HepG2 (cell line): Measurements from ENCODE around the gene DLG5. TPM values are rescaled to one million over a fixed set of nuclear protein-coding genes. Genes with fewer than 3 reads are reported as not detected.

Source experiments
- ATAC-seq: fragments of 200-7000 bp; cut with Tn5 transposase; 3 replicates; pipeline ENCODE4 v1.9.1; 2020; ENCODE audit warnings: mild to moderate bottlenecking, moderate library complexity
- BruUV-seq: library from RNA; stranded (reverse); fragments of 400-500 nt; replicated peaks from 2 replicates; lab custom pipeline; 2021; lab: Mats Ljungman, UMichigan
- CTCF ChIA-PET: fragments of 300-600 bp; formaldehyde crosslinking; extraction: SDS; loops from one replicate; lab custom pipeline; 2021; ENCODE audit warnings: low total read pairs, inconsistent platforms, low intra/inter-chr PET ratio; lab: Yijun Ruan, JAX
- POLR2A ChIA-PET: fragments of 350-600 bp; sonication (Branson Sonifier 250); formaldehyde crosslinking; loops from one replicate; lab custom pipeline; 2020; ENCODE audit warnings: antibody characterized with exemption, inconsistent platforms; lab: Yijun Ruan, JAX
- DNase-seq: peaks from one replicate; pipeline ENCODE4 v3.0.0-alpha.2; 2015; ENCODE audit warnings: low spot score
- FAIRE-seq: peaks from 3 replicates; lab custom pipeline; 2011; peaks lifted over from hg19 to GRCh38; lab: Jason Lieb, UNC
- H2AFZ ChIP-seq: one replicate; pipeline ENCODE4 v1.6.1; 2011; ENCODE audit warnings: low read length, inconsistent platforms
- H3K27ac ChIP-seq: fragments of 300-600 bp; 3 replicates; pipeline ENCODE4 v1.8.0; 2011; ENCODE audit warnings: mixed run types, mild to moderate bottlenecking, mixed read lengths, low read length, inconsistent platforms; ENCODE audit not compliant: insufficient read depth; ENCODE audit errors: extremely low read length
- H3K27me3 ChIP-seq, 2 experiments: fragments of 200-600 bp in 1 of 2; 2 replicates in 1 of 2; 3 replicates in 1 of 2; pipeline versions ENCODE4 v1.6.0 to v1.8.0; 2011; ENCODE audit warnings: low read length in 2 of 2, mild to moderate bottlenecking in 2 of 2, moderate library complexity in 2 of 2, inconsistent platforms in 1 of 2; ENCODE audit not compliant: insufficient read depth in 2 of 2, control insufficient read depth in 1 of 2
- H3K36me3 ChIP-seq, 2 experiments: fragments of 200-600 bp in 1 of 2; replicated peaks in 1 of 2; 2 replicates in 1 of 2; 3 replicates in 1 of 2; pipeline versions ENCODE4 v1.5.1 to v1.8.0; 2011; ENCODE audit warnings: low read length in 2 of 2, inconsistent platforms in 1 of 2; ENCODE audit not compliant: insufficient read depth in 2 of 2, control insufficient read depth in 1 of 2
- H3K4me1 ChIP-seq: 2 replicates; pipeline ENCODE4 v1.5.1; 2012; ENCODE audit warnings: low read length, inconsistent platforms; ENCODE audit not compliant: insufficient read depth
- H3K4me2 ChIP-seq: 2 replicates; pipeline ENCODE4 v1.6.0; 2011; ENCODE audit warnings: low read depth, low read length, inconsistent platforms
- H3K4me3 ChIP-seq, 3 experiments: fragments of 200-600 bp in 1 of 3; sonication (generic), shearing (Covaris generic) in 1 of 3; replicated peaks in 1 of 3; 2 replicates each; pipeline ENCODE4 v1.5.1; 2011 to 2016; ENCODE audit warnings: low read length in 3 of 3, inconsistent platforms in 2 of 3, low read depth in 2 of 3, mild to moderate bottlenecking in 2 of 3, control low read depth in 1 of 3, mixed read lengths in 1 of 3; ENCODE audit not compliant: insufficient read depth in 1 of 3
- H3K79me2 ChIP-seq: one replicate; pipeline ENCODE4 v1.6.1; 2011; ENCODE audit warnings: low read length, inconsistent platforms; ENCODE audit not compliant: insufficient read depth
- H3K9ac ChIP-seq: 2 replicates; pipeline ENCODE4 v1.6.0; 2011; ENCODE audit warnings: mild to moderate bottlenecking, low read depth, low read length, inconsistent platforms; ENCODE audit not compliant: insufficient read depth
- H3K9me3 ChIP-seq: 2 replicates; pipeline ENCODE4 v1.5.1; 2012; ENCODE audit warnings: mild to moderate bottlenecking, low read length
- H4K20me1 ChIP-seq: 2 replicates; pipeline ENCODE4 v1.6.0; 2011; ENCODE audit warnings: inconsistent platforms, mild to moderate bottlenecking, low read length, moderate library complexity; ENCODE audit not compliant: insufficient read depth
- HES4 ChIP-seq: sonication (generic); formaldehyde crosslinking; IDR thresholded peaks from 2 replicates; pipeline ENCODE4 v1.9.0; 2021; ENCODE audit warnings: mild to moderate bottlenecking, missing genetic modification reagents, borderline replicate concordance
- PPARG ChIP-seq: conservative IDR thresholded peaks from 2 replicates; pipeline ENCODE4 v1.6.1; 2016; ENCODE audit warnings: missing biosample characterization, missing genetic modification reagents
- ZFX ChIP-seq: sonication (generic); formaldehyde crosslinking; IDR thresholded peaks from 2 replicates; pipeline ENCODE4 v1.4.0; 2020; ENCODE audit warnings: mild to moderate bottlenecking, low read depth, missing genetic modification reagents, moderate library complexity
- ZNF12 ChIP-seq: sonication (generic); formaldehyde crosslinking; IDR thresholded peaks from 2 replicates; pipeline ENCODE4 v1.5.0; 2020; ENCODE audit warnings: missing genetic modification reagents
- ZNF256 ChIP-seq: sonication (generic); formaldehyde crosslinking; conservative IDR thresholded peaks from 2 replicates; pipeline ENCODE4 v1.4.0; 2020; ENCODE audit warnings: missing genetic modification reagents
- WGBS: methylation state at CpG from one replicate; pipeline ENCODE4 v1.1.6; 2017; ENCODE audit warnings: low lambda C conversion rate; 5-methylcytosine and 5-hydroxymethylcytosine counted together
- in situ Hi-C: cut with HindIII; loops from 2 replicates; pipeline ENCODE4 v1.10.0; 2017; ENCODE audit warnings: low pct_unique_long_range_greater_than_20kb; ENCODE audit not compliant: extremely low pct_ligation_motif_present
- intact Hi-C: fragments of 100-400 bp; cut with micrococcal nuclease; formaldehyde crosslinking; loops from one replicate; pipeline ENCODE4 v1.10.0; 2022; ENCODE audit not compliant: unreplicated experiment
- polyA plus RNA-seq, 8 experiments: library from polyadenylated mRNA; depleted of rRNA in 3 of 8; stranded (reverse) in 7 of 8; unstranded in 1 of 8; fragments of >200 nt; fragmentation: Illumina TruSeq in 4 of 8; extraction: Trizol in 4 of 8; gene quantifications; 2 replicates each; pipeline versions ENCODE4 v1.2.1 to v1.2.3, GENCODE V29; 2011 to 2016; ENCODE audit warnings: low read depth in 4 of 8, missing spikeins in 1 of 8, mixed read lengths in 1 of 8; ENCODE audit not compliant: insufficient read depth in 1 of 8
- total RNA-seq, 5 experiments: library from RNA; depleted of rRNA; stranded (reverse); fragments of >200 nt; fragmentation: Illumina TruSeq; extraction: Trizol; gene quantifications; 2 replicates each; pipeline ENCODE4 v1.2.3, GENCODE V29; 2016; ENCODE audit warnings: low read depth in 1 of 5
- TF ChIP-seq, protein P1 (sequence below): sonication (generic); formaldehyde crosslinking; IDR thresholded peaks from 2 replicates; pipeline ENCODE4 v1.4.0; 2020; ENCODE audit warnings: missing genetic modification reagents, borderline replicate concordance
- TF ChIP-seq, protein P2 (sequence below): sonication (generic); formaldehyde crosslinking; IDR thresholded peaks from 2 replicates; pipeline ENCODE4 v1.8.0; 2022; ENCODE audit warnings: mild to moderate bottlenecking, missing genetic modification reagents

DLG5 gene
- total and polyA plus RNA-seq, 2 of the 13 experiments (the other 11 are each of a cell fraction or from before 2014, with no cell fraction given), result 15.5 to 18.2 TPM

DNA sequence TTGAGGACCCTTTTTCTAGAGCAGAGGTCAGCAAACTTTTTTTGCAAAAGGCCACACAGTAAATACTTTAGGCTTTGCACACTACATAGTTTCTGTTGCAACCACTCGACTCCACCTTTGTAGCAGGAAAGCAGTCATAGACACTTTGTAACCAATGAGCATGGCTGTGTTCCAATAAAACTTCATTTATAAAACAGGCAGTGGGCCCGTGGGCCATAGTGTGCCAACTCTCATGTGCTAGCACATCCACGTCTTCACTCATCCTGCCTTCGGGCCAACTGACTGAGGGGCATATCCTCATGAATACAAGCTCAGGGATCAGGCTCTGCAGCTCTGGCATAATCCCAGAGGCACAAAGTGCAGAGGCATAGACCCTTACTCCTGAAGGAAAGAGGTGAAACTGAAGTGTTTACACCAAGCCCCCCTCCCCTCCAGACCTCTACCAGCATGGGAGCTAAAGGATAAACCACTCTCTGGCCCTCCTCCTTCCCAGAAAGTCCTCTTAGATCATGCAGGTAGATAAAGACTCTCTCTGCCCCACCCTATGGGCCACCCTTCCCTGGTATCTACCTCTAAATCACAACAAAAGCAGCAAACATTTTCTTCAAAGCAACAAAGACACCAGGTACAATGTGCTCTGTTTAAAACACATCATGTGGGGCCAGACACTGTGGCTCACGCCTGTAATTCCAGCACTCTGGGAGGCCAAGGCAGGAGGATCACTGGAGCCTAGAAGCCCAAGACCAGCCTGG is 71.0 kb downstream of the DLG5 start:
- intact Hi-C loops (no loop called here), in situ Hi-C loops (no loop called here)
- TF ChIP-seq PPARG (CRISPR knock-in tag) (0 out of 2 replicates have a peak, but pooled peaks have one; percentile 19), ZNF256 (CRISPR knock-in tag) (no peak)
- Histone ChIP-seq H2AFZ (no peak overlapping the region), H3K27me3 (no peaks in the 10 kb centered on the region), H3K9me3 (no peaks in the 10 kb centered on the region), H3K4me1 (peaks cover 59% of the 10 kb centered on the region), H3K9ac (no peak overlapping the region), H3K27ac (peak overlapping the region; percentile 30), H4K20me1 (no peaks in the 10 kb centered on the region), H3K4me2 (no peak overlapping the region), H3K4me3 (no peak overlapping the region), H3K36me3 (peaks cover 22 to 46% of the 10 kb centered on the region in 2 experiments), H3K79me2 (no peaks in the 10 kb centered on the region)
- ChIA-PET CTCF (no interaction called here), POLR2A (interaction anchor here (0.9 to 1.3 kb wide), 2 partner anchors 34 to 56 kb away, joined by 3 read pairs; no protein-coding TSS in a partner anchor)
- ATAC-seq (no peak), DNase-seq (no peak), FAIRE-seq (no peak)
- 89% methylated on average over 5 of the region's 5 CpGs for WGBS
- no TSS peak for BruUV-seq

DNA sequence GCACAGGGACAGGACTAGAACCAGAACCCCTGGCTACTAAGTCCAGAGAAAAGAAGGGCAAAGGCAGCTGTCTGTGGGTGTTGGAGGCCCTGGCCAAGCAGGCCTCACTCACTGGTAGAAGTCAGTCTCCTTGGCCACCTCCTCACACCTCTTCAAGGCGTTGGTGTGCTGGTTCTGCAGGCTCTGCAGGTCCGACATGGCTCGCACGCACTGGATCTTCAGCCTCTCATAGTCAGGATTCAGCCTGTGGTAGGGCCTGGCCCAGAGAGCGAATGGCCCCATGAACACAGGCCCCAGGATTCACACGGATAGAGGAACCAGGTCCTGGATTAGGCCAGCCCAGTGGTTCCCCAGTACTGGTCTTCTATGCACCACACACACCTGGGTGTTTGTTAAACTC is 72.4 kb downstream of the DLG5 start:
- H3K4me3 ChIP-seq, result no peak overlapping the region
- intact Hi-C loops (no loop called here), in situ Hi-C loops (no loop called here)
- DNase-seq, result no peak
- no peak overlapping the region for H2AFZ ChIP-seq
- H3K4me2 ChIP-seq, result no peak overlapping the region
- BruUV-seq, result no TSS peak
- H3K27me3 ChIP-seq, result no peaks in the 10 kb centered on the region
- TF ChIP-seq, protein P1, sequence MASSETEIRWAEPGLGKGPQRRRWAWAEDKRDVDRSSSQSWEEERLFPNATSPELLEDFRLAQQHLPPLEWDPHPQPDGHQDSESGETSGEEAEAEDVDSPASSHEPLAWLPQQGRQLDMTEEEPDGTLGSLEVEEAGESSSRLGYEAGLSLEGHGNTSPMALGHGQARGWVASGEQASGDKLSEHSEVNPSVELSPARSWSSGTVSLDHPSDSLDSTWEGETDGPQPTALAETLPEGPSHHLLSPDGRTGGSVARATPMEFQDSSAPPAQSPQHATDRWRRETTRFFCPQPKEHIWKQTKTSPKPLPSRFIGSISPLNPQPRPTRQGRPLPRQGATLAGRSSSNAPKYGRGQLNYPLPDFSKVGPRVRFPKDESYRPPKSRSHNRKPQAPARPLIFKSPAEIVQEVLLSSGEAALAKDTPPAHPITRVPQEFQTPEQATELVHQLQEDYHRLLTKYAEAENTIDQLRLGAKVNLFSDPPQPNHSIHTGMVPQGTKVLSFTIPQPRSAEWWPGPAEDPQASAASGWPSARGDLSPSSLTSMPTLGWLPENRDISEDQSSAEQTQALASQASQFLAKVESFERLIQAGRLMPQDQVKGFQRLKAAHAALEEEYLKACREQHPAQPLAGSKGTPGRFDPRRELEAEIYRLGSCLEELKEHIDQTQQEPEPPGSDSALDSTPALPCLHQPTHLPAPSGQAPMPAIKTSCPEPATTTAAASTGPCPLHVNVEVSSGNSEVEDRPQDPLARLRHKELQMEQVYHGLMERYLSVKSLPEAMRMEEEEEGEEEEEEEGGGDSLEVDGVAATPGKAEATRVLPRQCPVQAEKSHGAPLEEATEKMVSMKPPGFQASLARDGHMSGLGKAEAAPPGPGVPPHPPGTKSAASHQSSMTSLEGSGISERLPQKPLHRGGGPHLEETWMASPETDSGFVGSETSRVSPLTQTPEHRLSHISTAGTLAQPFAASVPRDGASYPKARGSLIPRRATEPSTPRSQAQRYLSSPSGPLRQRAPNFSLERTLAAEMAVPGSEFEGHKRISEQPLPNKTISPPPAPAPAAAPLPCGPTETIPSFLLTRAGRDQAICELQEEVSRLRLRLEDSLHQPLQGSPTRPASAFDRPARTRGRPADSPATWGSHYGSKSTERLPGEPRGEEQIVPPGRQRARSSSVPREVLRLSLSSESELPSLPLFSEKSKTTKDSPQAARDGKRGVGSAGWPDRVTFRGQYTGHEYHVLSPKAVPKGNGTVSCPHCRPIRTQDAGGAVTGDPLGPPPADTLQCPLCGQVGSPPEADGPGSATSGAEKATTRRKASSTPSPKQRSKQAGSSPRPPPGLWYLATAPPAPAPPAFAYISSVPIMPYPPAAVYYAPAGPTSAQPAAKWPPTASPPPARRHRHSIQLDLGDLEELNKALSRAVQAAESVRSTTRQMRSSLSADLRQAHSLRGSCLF, result no peak
- TF ChIP-seq ZFX (CRISPR knock-in tag), result no peak
- no peak for TF ChIP-seq ZNF12 (CRISPR knock-in tag)
- no peak for TF ChIP-seq HES4
- TF ChIP-seq, protein P2, sequence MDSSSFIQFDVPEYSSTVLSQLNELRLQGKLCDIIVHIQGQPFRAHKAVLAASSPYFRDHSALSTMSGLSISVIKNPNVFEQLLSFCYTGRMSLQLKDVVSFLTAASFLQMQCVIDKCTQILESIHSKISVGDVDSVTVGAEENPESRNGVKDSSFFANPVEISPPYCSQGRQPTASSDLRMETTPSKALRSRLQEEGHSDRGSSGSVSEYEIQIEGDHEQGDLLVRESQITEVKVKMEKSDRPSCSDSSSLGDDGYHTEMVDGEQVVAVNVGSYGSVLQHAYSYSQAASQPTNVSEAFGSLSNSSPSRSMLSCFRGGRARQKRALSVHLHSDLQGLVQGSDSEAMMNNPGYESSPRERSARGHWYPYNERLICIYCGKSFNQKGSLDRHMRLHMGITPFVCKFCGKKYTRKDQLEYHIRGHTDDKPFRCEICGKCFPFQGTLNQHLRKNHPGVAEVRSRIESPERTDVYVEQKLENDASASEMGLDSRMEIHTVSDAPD (CRISPR knock-in tag), result no peak
- peaks cover 61% of the 10 kb centered on the region for H3K4me1 ChIP-seq
- no peaks in the 10 kb centered on the region for H3K79me2 ChIP-seq
- FAIRE-seq, result no peak
- no peaks in the 10 kb centered on the region for H4K20me1 ChIP-seq
- no peaks in the 10 kb centered on the region for H3K9me3 ChIP-seq
- H3K36me3 ChIP-seq, result peaks cover 20 to 43% of the 10 kb centered on the region in 2 experiments
- POLR2A ChIA-PET, result interaction anchor here (0.6 kb wide), 1 partner anchor 164 kb away, joined by 3 read pairs; no protein-coding TSS in a partner anchor
- 100% methylated on average over 4 of the region's 6 CpGs for WGBS
- H3K9ac ChIP-seq, result no peak overlapping the region
- ATAC-seq, result no peak
- CTCF ChIA-PET, result no interaction called here
- no peak overlapping the region for H3K27ac ChIP-seq
